Activated naive CD8-positive, alpha-beta T cell treated with anti-CD3 and anti-CD28 coated beads, Interleukin-2, amount 10 ng/mL, durations not matched to agents 7 days and 5 days (primary cell): ENCODE measurements around the gene ADM2. TPM values are rescaled to one million over a fixed set of nuclear protein-coding genes. Genes with fewer than 3 reads are reported as not detected.

ENCODE experiments used
- ATAC-seq: fragments of 150-1000 bp; cut with Tn5 transposase; one replicate; pipeline ENCODE4 v1.10.0; 2021; ENCODE audit warnings: low read depth, moderate library complexity
- POLR2A ChIA-PET: fragments of 350-600 bp; sonication (Branson Sonifier 250); formaldehyde crosslinking; loops from one replicate; lab custom pipeline; 2021; ENCODE audit warnings: antibody characterized with exemption; lab: Charles Lee
- DNase-seq: peaks from one replicate; pipeline ENCODE4 v3.0.0; 2021
- H3K27ac Mint-ChIP-seq: one replicate; pipeline ENCODE4 v1.8.0; 2022; ENCODE audit warnings: mild to moderate bottlenecking, mixed read lengths
- H3K27me3 Mint-ChIP-seq: one replicate; pipeline ENCODE4 v1.8.0; 2022; ENCODE audit warnings: mild to moderate bottlenecking, moderate library complexity, mixed read lengths
- H3K36me3 Mint-ChIP-seq: one replicate; pipeline ENCODE4 v1.8.0; 2021; ENCODE audit warnings: mild to moderate bottlenecking, mixed read lengths
- H3K4me1 Mint-ChIP-seq: one replicate; pipeline ENCODE4 v1.8.0; 2021; ENCODE audit warnings: mixed read lengths
- H3K4me3 Mint-ChIP-seq: one replicate; pipeline ENCODE4 v1.8.0; 2022; ENCODE audit warnings: mild to moderate bottlenecking, moderate library complexity, mixed read lengths
- H3K9me3 Mint-ChIP-seq: one replicate; pipeline ENCODE4 v1.8.0; 2021; ENCODE audit warnings: mixed read lengths
- total RNA-seq, 2 experiments: library from RNA; stranded (reverse); gene quantifications; one replicate each; pipeline ENCODE4 v1.2.3, GENCODE V29; 2021

The ADM2 gene
- total RNA-seq, 2 experiments from 2014 or later: 6.5 to 6.7 TPM

DNA sequence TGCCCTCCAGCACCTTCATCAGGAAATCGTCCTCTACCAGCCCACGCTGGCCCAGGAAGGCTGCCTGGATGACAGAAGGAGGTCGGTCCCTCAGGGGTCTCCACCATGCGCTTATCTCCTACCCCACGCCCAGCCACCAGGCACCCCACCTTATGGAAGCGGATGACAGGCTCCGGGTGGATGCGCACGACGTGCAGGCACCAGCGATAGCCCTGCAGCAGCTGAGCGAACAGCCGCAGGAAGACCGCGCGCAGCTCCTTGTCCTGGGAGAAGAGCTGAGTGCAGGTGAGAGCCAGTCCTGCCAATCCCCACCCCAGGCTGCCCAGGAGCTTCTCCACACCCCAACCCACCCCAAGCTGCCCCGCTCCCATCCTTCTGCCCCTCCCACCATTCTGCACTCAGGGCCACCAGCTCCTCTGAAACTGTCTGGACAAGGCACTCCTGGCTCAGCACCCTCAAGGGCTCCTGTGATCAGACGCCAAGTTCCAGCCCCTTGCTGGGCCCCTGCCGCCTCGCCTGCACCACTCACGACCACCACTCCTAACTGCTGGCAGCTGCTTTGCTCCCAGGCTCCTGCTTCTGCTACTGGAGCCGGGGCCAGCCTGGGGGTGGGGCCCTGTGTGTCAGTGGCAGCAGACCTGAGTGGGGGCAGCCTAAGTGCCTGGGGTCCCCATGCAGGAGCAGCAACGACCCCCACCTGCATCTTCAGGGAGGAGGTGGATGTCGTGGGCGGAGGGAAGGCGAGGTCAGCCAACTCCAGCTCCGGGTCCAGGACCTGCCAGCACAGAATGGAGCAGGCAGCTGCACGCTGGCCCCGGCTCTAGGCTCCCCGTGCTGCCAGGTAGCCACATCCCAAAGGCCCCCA lies 16.0 kb upstream of the ADM2 start:
- peaks cover 18% of the 10 kb centered on the region for H3K36me3 Mint-ChIP-seq
- H3K4me1 Mint-ChIP-seq: peaks cover 19% of the 10 kb centered on the region
- no peaks in the 10 kb centered on the region for H3K9me3 Mint-ChIP-seq
- H3K27ac Mint-ChIP-seq: no peak overlapping the region
- ATAC-seq: no peak
- POLR2A ChIA-PET: interaction anchor here (0.6 to 2.0 kb wide), 3 partner anchors 8 to 65 kb away, joined by 3 to 4 read pairs (median 4); partner anchors contain the start of genes SCO2 and TYMP
- H3K4me3 Mint-ChIP-seq: no peak overlapping the region
- DNase-seq: no peak
- no peaks in the 10 kb centered on the region for H3K27me3 Mint-ChIP-seq

- no peak for ATAC-seq
- H3K36me3 Mint-ChIP-seq: peaks cover 18% of the 10 kb centered on the region
- no peaks in the 10 kb centered on the region for H3K27me3 Mint-ChIP-seq
- DNase-seq: no peak
- peak overlapping the region; percentile 53 for H3K4me3 Mint-ChIP-seq
- H3K27ac Mint-ChIP-seq: peak overlapping the region; percentile 56
- no peaks in the 10 kb centered on the region for H3K9me3 Mint-ChIP-seq
- POLR2A ChIA-PET: interaction anchor here (1.0 to 3.7 kb wide), 3 partner anchors 58 to 161 kb away, joined by 4 to 21 read pairs (median 8); partner anchors contain the start of genes ARSA and SCO2
- H3K4me1 Mint-ChIP-seq: peaks cover 39% of the 10 kb centered on the region
Measured at GRCh38 chr22:50467341-50467740, 14.0 kb upstream of the ADM2 start.

DNA sequence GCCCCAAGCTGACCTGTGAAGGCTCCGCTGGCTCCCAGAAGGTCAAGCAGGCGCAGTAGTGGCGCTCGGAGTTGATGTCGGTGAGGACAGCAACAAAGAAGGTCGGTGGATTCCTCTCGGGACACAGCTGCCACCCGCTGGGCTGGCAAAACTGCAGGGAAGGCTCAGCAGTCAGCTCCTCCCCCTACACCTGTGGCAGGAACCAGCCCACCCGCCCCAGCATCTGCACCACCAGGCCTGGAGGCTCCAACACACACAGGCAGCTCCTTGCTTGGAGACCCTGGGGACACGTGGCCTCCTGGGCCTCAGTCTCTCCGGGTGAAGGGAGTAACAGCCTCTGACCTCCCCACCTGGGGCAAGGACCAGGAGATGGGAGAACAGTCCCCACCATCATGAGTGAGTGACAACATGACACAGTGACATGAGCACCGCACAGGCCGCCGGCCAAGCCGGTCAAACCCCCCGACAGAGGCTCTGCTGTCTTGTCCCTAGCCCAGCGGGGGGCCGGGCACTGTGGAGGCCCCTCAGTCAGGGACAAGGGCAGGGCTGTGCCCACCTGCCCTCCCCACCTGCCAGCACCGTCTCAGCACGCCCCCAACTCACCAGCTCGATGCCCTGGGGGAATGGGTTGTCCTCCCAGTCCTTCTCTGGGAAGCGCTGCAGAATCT lies 13.4 kb upstream of the ADM2 start:
- Mint-ChIP-seq H3K9me3 (no peaks in the 10 kb centered on the region), H3K27ac (peak overlapping the region; percentile 58), H3K27me3 (no peaks in the 10 kb centered on the region), H3K4me1 (peaks cover 42% of the 10 kb centered on the region), H3K36me3 (peaks cover 19% of the 10 kb centered on the region), H3K4me3 (peak overlapping the region; percentile 77)
- DNase-seq (no peak), ATAC-seq (no peak)
- POLR2A ChIA-PET: interaction anchor here (0.6 to 3.7 kb wide), 8 partner anchors 13 to 160 kb away, joined by 3 to 21 read pairs (median 6); partner anchors contain the start of genes ADM2, ARSA and SCO2

DNA sequence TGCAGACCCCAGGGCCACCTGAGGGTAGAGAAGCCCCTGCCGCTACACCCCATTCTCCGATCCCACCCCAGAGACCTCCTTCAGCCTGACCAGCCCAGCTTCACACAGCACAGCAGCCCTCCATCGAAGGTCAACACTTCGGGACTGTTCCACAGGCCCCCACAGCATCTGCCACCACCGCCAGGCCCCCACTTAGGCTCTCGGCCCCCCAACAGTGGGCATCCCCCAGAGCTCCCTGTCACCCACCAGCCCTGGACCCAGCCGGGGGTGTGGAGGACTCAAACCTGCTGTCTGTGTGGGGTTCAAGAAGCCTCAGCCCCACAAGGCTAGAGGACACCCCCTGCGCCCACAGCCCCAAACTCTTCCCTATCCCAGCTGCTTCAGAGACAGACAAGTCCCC lies 12.7 kb upstream of the ADM2 start:
- POLR2A ChIA-PET: interaction anchor here (0.6 to 3.7 kb wide), 12 partner anchors 13 to 225 kb away, joined by 3 to 21 read pairs (median 6); partner anchors contain the start of genes ADM2, HDAC10, LMF2 and NCAPH2
- ATAC-seq (no peak), DNase-seq (no peak)
- Mint-ChIP-seq H3K4me3 (peak overlapping the region; percentile 77), H3K9me3 (no peaks in the 10 kb centered on the region), H3K27me3 (no peaks in the 10 kb centered on the region), H3K36me3 (peaks cover 21% of the 10 kb centered on the region), H3K27ac (peak overlapping the region; percentile 92), H3K4me1 (peaks cover 47% of the 10 kb centered on the region)

DNA sequence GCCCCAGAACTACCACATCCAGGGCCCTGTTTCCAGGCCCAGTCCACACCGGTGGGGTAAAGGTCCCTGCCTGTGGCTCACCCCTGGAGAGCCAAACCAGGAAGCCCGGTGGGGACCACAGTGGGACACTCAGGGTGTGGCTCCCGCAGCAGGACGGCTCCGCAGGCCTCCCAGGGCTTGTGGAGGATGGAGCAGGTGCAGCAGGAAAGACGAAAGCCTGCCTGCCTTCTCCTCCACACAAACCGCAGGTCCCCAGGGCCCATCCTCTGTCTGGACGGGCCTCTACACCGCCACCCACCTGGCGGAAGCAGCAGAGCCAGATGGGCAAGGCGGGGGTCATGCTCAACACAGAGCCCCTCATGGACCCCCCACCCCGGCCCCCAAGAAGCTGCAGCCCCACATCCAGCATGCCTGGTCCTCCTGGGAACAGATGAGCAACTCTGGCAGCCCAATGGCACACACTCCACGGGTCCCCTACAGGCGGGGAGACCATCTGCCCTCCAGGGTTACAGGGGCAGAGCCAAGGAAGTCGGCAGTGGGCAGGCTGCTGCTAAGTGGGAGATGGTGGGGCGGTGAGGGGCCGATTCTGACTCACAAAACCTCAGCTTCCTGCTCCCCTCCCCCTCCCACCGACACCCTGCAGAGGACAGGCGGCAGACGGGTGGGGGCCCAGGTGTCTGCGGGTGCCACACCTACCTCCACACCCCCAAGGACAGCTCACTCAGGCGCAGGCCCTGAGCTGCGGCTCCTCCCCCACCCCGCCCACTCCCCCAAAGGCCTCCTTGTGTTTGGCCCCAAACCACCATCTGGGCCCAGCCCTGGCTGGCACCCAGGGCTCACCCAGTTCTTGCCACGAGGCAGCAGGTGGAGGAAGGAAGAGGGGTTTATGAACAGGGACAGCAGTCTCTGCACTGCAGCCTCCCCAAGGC lies 11.7 kb upstream of the ADM2 start:
- Mint-ChIP-seq H3K9me3 (no peaks in the 10 kb centered on the region), H3K4me1 (peaks cover 52% of the 10 kb centered on the region), H3K36me3 (peaks cover 17% of the 10 kb centered on the region), H3K4me3 (peak overlapping the region; percentile 77), H3K27me3 (no peaks in the 10 kb centered on the region), H3K27ac (peak overlapping the region; percentile 92)
- ATAC-seq (peak; percentile 77), DNase-seq (peak; percentile 91)
- POLR2A ChIA-PET: interaction anchor here (0.6 to 3.7 kb wide), 27 partner anchors 11 to 226 kb away, joined by 3 to 27 read pairs (median 5); partner anchors contain the start of genes ADM2, ARSA, HDAC10 and LMF2

GRCh38 chr22:50470491-50470890 lies 10.9 kb upstream of the ADM2 start:
- no peak for ATAC-seq
- Mint-ChIP-seq H3K4me1 (peaks cover 52% of the 10 kb centered on the region), H3K4me3 (peak overlapping the region; percentile 77), H3K27me3 (no peaks in the 10 kb centered on the region), H3K27ac (peak overlapping the region; percentile 92), H3K9me3 (no peaks in the 10 kb centered on the region), H3K36me3 (peaks cover 17% of the 10 kb centered on the region)
- POLR2A ChIA-PET: interaction anchor here (0.6 to 3.7 kb wide), 22 partner anchors 11 to 226 kb away, joined by 3 to 27 read pairs (median 6); partner anchors contain the start of genes ADM2, ARSA, HDAC10 and LMF2
- DNase-seq: no peak

DNA sequence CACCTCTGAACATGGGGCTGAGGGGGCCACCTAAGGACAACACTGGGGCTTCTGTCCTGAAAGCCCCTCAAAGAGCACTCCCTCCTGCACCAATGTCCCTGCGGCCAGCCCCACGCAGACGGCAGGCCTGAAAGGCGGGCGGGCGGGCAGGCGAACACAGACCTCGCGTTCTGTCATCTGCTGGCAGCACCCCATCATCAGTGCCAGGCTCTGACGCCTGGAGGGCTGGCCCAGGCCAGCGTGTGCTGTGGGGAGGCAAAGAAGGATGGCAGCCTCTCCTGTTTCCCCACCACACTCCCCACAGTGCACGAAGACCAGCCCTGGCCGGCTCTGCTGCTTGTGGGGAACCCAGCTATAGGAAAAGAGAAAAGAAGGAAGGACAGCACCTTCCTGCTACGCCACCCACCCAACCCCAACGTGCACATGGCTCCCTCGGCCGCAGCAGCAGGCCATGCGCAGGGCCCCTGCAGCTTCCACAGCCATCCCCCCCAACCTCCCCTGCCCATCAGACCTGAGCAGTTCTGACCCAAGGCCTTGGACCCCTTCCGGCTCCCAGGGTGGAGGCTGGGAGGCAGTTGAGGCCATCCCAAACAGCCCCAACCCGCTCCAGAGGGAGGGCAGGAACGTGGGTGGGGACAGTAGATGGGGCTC lies 10.0 kb upstream of the ADM2 start:
- Mint-ChIP-seq H3K9me3 (no peaks in the 10 kb centered on the region), H3K4me1 (peaks cover 52% of the 10 kb centered on the region), H3K27me3 (no peaks in the 10 kb centered on the region), H3K4me3 (peak overlapping the region; percentile 77), H3K36me3 (peaks cover 14% of the 10 kb centered on the region), H3K27ac (peak overlapping the region; percentile 92)
- ATAC-seq (no peak), DNase-seq (no peak)
- POLR2A ChIA-PET: interaction anchor here (0.6 to 3.0 kb wide), 9 partner anchors 10 to 220 kb away, joined by 3 to 27 read pairs (median 10); partner anchors contain the start of genes ADM2, HDAC10 and SCO2

DNA sequence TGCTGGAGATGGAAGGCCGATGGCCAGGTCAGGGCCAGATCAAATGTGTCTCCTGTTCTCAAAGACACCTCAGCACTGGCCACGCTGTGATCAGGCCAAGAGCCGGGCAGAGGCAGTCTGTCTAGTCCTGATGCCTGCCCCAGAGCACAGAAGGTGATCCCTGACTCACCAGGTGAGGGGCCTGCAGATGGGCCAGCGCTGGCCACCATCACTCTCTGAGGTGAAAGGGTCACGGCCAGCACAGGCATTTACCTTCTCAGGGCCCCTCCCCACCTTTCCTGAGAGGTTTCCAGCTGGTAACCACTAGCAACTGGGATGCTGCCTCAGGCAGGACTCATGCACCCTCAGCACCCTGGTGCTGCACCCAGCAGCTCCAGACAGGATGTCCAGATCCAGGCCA lies 9.4 kb upstream of the ADM2 start:
- Mint-ChIP-seq H3K27me3 (no peaks in the 10 kb centered on the region), H3K36me3 (peaks cover 8% of the 10 kb centered on the region), H3K27ac (peak overlapping the region; percentile 92), H3K9me3 (no peaks in the 10 kb centered on the region), H3K4me1 (peaks cover 48% of the 10 kb centered on the region), H3K4me3 (peak overlapping the region; percentile 77)
- ATAC-seq (no peak), DNase-seq (no peak)
- POLR2A ChIA-PET: interaction anchor here (0.6 to 3.0 kb wide), 5 partner anchors 14 to 221 kb away, joined by 3 to 12 read pairs (median 5); partner anchors contain the start of genes HDAC10, LMF2, NCAPH2 and TYMP

DNA sequence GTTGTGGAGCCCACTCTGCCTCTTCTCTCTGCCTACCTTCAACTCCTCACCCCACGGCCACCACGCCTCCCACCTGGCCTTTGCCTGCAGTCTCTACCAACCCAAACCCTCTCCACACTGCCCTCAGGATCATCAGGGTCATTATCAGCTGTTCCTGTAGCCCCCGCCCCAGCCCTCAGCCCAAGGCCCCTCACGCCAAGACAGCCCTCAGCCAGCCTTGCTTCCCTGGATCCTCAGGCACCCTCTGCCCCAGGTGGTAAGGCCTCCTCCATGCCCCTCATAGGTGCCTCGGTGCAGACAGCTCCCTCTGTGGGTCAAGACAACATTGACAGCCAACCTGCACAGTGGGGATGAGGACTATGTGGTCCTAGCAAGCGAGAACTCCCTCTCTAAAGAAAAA lies 8.3 kb upstream of the ADM2 start:
- H3K27me3 Mint-ChIP-seq: peaks cover 3% of the 10 kb centered on the region
- H3K4me3 Mint-ChIP-seq: peak overlapping the region; percentile 87
- H3K4me1 Mint-ChIP-seq: peaks cover 48% of the 10 kb centered on the region
- POLR2A ChIA-PET: interaction anchor here (0.9 to 2.3 kb wide), 10 partner anchors 8 to 148 kb away, joined by 3 to 12 read pairs (median 3); partner anchors contain the start of genes ADM2, LMF2, NCAPH2 and SCO2
- DNase-seq: peak; percentile 61
- no peaks in the 10 kb centered on the region for H3K9me3 Mint-ChIP-seq
- peak; percentile 17 for ATAC-seq
- peak overlapping the region; percentile 92 for H3K27ac Mint-ChIP-seq
- peaks cover 8% of the 10 kb centered on the region for H3K36me3 Mint-ChIP-seq

DNA sequence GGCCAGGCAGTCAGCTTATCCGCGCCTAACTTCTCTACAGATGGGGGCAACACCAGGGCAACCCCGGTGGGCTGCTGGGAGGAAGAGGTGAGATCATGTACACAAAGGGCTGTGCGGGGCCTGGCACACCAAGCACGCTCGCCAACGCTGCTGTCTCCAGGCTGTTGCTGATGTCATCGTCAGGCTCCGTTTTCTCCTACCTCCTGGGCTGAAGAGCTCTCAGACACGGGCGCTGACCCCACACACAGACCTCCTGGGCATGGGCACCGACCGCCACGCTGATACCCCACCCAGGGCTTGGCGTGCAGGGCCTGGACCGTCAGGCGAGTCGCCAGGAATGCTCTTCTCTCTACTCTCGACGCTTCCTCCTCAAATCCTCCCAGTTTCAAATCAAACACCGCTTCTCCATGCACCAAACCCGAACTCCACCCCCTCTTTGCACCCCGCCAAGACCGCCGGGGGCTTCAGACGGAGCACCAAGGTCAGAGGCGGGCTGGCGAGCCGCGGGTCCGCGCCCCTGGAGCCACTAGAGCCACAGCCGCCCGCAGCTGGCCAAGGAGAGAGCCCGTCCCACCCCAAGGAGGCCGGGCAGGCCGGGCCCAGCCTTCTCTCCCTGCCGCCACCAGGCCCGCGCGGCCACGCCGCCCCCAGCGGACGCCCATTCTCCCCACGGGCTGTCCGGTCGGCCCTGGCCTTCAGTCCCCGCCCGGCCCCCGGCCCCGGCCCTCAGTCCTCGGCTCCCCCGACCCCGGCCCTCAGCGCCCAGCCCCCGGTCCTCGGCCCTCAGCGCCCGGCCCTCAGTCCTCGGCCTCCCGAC lies 7.3 kb upstream of the ADM2 start:
- peaks cover 6% of the 10 kb centered on the region for H3K36me3 Mint-ChIP-seq
- peaks cover 43% of the 10 kb centered on the region for H3K4me1 Mint-ChIP-seq
- peak overlapping the region; percentile 92 for H3K27ac Mint-ChIP-seq
- no peaks in the 10 kb centered on the region for H3K9me3 Mint-ChIP-seq
- DNase-seq (peak; percentile 67), ATAC-seq (no peak)
- peaks cover 3% of the 10 kb centered on the region for H3K27me3 Mint-ChIP-seq
- peak overlapping the region; percentile 87 for H3K4me3 Mint-ChIP-seq
- POLR2A ChIA-PET: interaction anchor here (0.7 to 2.3 kb wide), 9 partner anchors 8 to 53 kb away, joined by 3 to 12 read pairs (median 4); partner anchors contain the start of genes ADM2, LMF2, NCAPH2 and SCO2
